A549 (cell line): Measurements from ENCODE around the gene FHIT. TPM values are rescaled to one million over a fixed set of nuclear protein-coding genes. Genes with fewer than 3 reads are reported as not detected.

Experiments
- ATAC-seq, 2 experiments: fragments of 200-7000 bp in 1 of 2; fragments of >200 bp in 1 of 2; cut with Nextera tagmentation in 1 of 2; cut with Tn5 transposase in 1 of 2; 3 replicates each; pipeline versions ENCODE4 v1.8.0 to v1.9.1; 2018 to 2020; ENCODE audit warnings: mild to moderate bottlenecking in 1 of 2, moderate library complexity in 1 of 2
- CTCF ChIA-PET: fragments of 300-600 bp; sonication (Branson Sonifier 250); formaldehyde crosslinking; extraction: SDS; loops from one replicate; lab custom pipeline; 2021; ENCODE audit warnings: antibody characterized with exemption, inconsistent platforms; lab: Yijun Ruan, JAX
- POLR2A ChIA-PET: fragments of 350-600 bp; formaldehyde crosslinking; extraction: SDS; loops from one replicate; lab custom pipeline; 2021; ENCODE audit warnings: antibody characterized with exemption, inconsistent platforms; lab: Yijun Ruan, JAX
- DNase-seq, 2 experiments: peaks; one replicate each; pipeline versions ENCODE4 v3.0.0 to v3.0.0-alpha.2; 2011 to 2016; ENCODE audit warnings: low read depth in 1 of 2, low spot score in 1 of 2
- FAIRE-seq: peaks from 2 replicates; lab custom pipeline; 2011; peaks lifted over from hg19 to GRCh38; lab: Jason Lieb, UNC
- H3K27ac ChIP-seq, 2 experiments: fragments of >200 bp; sonication (Bioruptor Twin); formaldehyde crosslinking; 3 replicates each; pipeline ENCODE4 v1.5.1; 2016 to 2017
- H3K4me1 ChIP-seq: fragments of >200 bp; sonication (Bioruptor Twin); formaldehyde crosslinking; 3 replicates; pipeline ENCODE4 v1.6.1; 2016
- H3K4me2 ChIP-seq: fragments of >200 bp; sonication (Bioruptor Twin); formaldehyde crosslinking; 3 replicates; pipeline ENCODE4 v1.6.1; 2016
- H3K4me3 ChIP-seq: fragments of >200 bp; sonication (Bioruptor Twin); formaldehyde crosslinking; 3 replicates; pipeline ENCODE4 v1.5.1; 2016
- H3K9me3 ChIP-seq: fragments of >200 bp; sonication (Bioruptor Twin); formaldehyde crosslinking; 3 replicates; pipeline ENCODE4 v1.6.1; 2016
- CBX2 ChIP-seq: fragments of 200-600 bp; sonication (generic); IDR thresholded peaks from 2 replicates; pipeline ENCODE4 v1.6.1; 2016; ENCODE audit warnings: low read depth, mild to moderate bottlenecking, borderline replicate concordance
- CHD2 ChIP-seq: fragments of 150-350 bp; IDR thresholded peaks from 2 replicates; pipeline ENCODE4 v1.6.1; 2014; ENCODE audit warnings: low read length; ENCODE audit not compliant: partially characterized antibody
- CHD4 ChIP-seq: fragments of 200-600 bp; sonication (generic); IDR thresholded peaks from 2 replicates; pipeline ENCODE4 v1.6.1; 2016; ENCODE audit warnings: antibody characterized with exemption, mild to moderate bottlenecking, borderline replicate concordance
- EHMT2 ChIP-seq: fragments of 200-600 bp; sonication (generic); IDR thresholded peaks from 2 replicates; pipeline ENCODE4 v1.6.1; 2016; ENCODE audit warnings: antibody characterized with exemption, low read depth, mild to moderate bottlenecking, moderate library complexity
- ELK1 ChIP-seq: fragments of 150-350 bp; IDR thresholded peaks from 2 replicates; pipeline ENCODE4 v1.6.1; 2014; ENCODE audit warnings: low read depth, mild to moderate bottlenecking, low read length
- EP300 ChIP-seq, 2 experiments: fragments of >200 bp; sonication (Bioruptor Twin); formaldehyde crosslinking; IDR thresholded peaks; 2 replicates in 1 of 2; 3 replicates in 1 of 2; pipeline ENCODE4 v1.6.1; 2016 to 2017
- ESRRA ChIP-seq: fragments of 150-350 bp; IDR thresholded peaks from 2 replicates; pipeline ENCODE4 v1.6.1; 2014; ENCODE audit warnings: mild to moderate bottlenecking, low read length, borderline replicate concordance
- FOXS1 ChIP-seq: fragments of 250-450 bp; sonication (Bioruptor Pico); IDR thresholded peaks from 2 replicates; pipeline ENCODE4 v1.5.0; 2020; ENCODE audit warnings: mild to moderate bottlenecking, moderate library complexity
- HDAC2 ChIP-seq: fragments of 200-600 bp; sonication (generic); IDR thresholded peaks from 2 replicates; pipeline ENCODE4 v1.6.1; 2016
- HMGXB4 ChIP-seq: fragments of 250-450 bp; sonication (Bioruptor Pico); IDR thresholded peaks from 2 replicates; pipeline ENCODE4 v1.5.0; 2021; ENCODE audit warnings: mild to moderate bottlenecking, moderate library complexity, borderline replicate concordance
- MAZ ChIP-seq: fragments of 150-350 bp; IDR thresholded peaks from 2 replicates; pipeline ENCODE4 v1.6.1; 2014; ENCODE audit warnings: antibody characterized with exemption, low read depth, low read length, borderline replicate concordance
- MYC ChIP-seq: IDR thresholded peaks from 2 replicates; pipeline ENCODE4 v1.6.1; 2012; ENCODE audit warnings: mild to moderate bottlenecking, inconsistent platforms, low read length, improper control_type of control experiment, borderline replicate concordance
- NFE2L2 ChIP-seq: fragments of 150-350 bp; conservative IDR thresholded peaks from 2 replicates; pipeline ENCODE4 v1.6.1; 2014; ENCODE audit warnings: low read length
- NPAS2 ChIP-seq: fragments of 250-450 bp; sonication (Bioruptor Pico); IDR thresholded peaks from 2 replicates; pipeline ENCODE4 v1.8.0; 2022; ENCODE audit warnings: mild to moderate bottlenecking, moderate library complexity, borderline replicate concordance
- NR3C1 ChIP-seq: fragments of >200 bp; sonication (Bioruptor Twin); formaldehyde crosslinking; IDR thresholded peaks from 3 replicates; pipeline ENCODE4 v1.6.1; 2017
- PBX3 ChIP-seq: IDR thresholded peaks from 2 replicates; pipeline ENCODE4 v1.6.1; 2012
- POLR2A ChIP-seq: IDR thresholded peaks from 2 replicates; pipeline ENCODE4 v1.6.1; 2012; ENCODE audit warnings: mild to moderate bottlenecking, low read length
- RAD21 ChIP-seq, 2 experiments: fragments of >200 bp in 1 of 2; sonication (Bioruptor Twin) in 1 of 2; formaldehyde crosslinking in 1 of 2; IDR thresholded peaks in 1 of 2; conservative IDR thresholded peaks in 1 of 2; 2 replicates in 1 of 2; 3 replicates in 1 of 2; pipeline ENCODE4 v1.6.1; 2012 to 2018; ENCODE audit warnings: inconsistent platforms in 1 of 2
- ZC3H11A ChIP-seq: fragments of 450-650 bp; IDR thresholded peaks from 2 replicates; pipeline ENCODE4 v1.6.1; 2014; ENCODE audit warnings: antibody characterized with exemption, mild to moderate bottlenecking
- ZFP36 ChIP-seq: fragments of 450-650 bp; IDR thresholded peaks from 2 replicates; pipeline ENCODE4 v1.6.1; 2014; ENCODE audit warnings: borderline replicate concordance; ENCODE audit not compliant: partially characterized antibody
- WGBS: methylation state at CpG from one replicate; pipeline ENCODE4 v1.1.6; 2017; ENCODE audit errors: missing lambda C conversion rate; 5-methylcytosine and 5-hydroxymethylcytosine counted together
- polyA plus RNA-seq, 4 experiments: library from polyadenylated mRNA; depleted of rRNA in 3 of 4; stranded (reverse); fragments of >200 nt; fragmentation: RNase III in 1 of 4; extraction: RNeasy Plus Mini Kit Qiagen cat#74134 plus additional on column Dnase treatment in 1 of 4; gene quantifications; 2 replicates in 3 of 4; 3 replicates in 1 of 4; pipeline ENCODE4 v1.2.3, GENCODE V29; 2011 to 2017

Gene FHIT
- polyA plus RNA-seq, 2 of the 4 experiments (the other 2 are of a cell fraction) = 0.76 to 0.92 TPM

GRCh38 chr3:60553144-60553543 lies 698.1 kb downstream of the FHIT start:
- whole genome bisulfite sequencing = 92% methylated on average over 3 of the region's 3 CpGs
- POLR2A ChIA-PET = no interaction called here
- FAIRE-seq = no peak

GRCh38 chr3:60552581-60552980 lies 698.7 kb downstream of the FHIT start:
- ChIA-PET POLR2A (no interaction called here), CTCF (no interaction called here)
- no peak for TF ChIP-seq NFE2L2
- no peaks in the 10 kb centered on the region for H3K9me3 ChIP-seq
- no peaks in the 10 kb centered on the region for H3K4me1 ChIP-seq
- H3K4me3 ChIP-seq = no peak overlapping the region
- no peak for DNase-seq
- no peak for FAIRE-seq
- no peak overlapping the region for H3K4me2 ChIP-seq
- H3K27ac ChIP-seq = no peak overlapping the region
- 27% methylated on average over 2 of the region's 2 CpGs for WGBS
- no peak for ATAC-seq

More at GRCh38 chr3:60553144-60553543, 698.1 kb downstream of the FHIT start:
- no peak overlapping the region for H3K4me2 ChIP-seq
- ATAC-seq (no peak), DNase-seq (no peak)
- no peaks in the 10 kb centered on the region for H3K9me3 ChIP-seq
- no peak overlapping the region for H3K27ac ChIP-seq
- no peak overlapping the region for H3K4me3 ChIP-seq
- CTCF ChIA-PET = no interaction called here
- no peaks in the 10 kb centered on the region for H3K4me1 ChIP-seq
- no peak for TF ChIP-seq MAZ
- no peak for TF ChIP-seq POLR2A
- no peak for TF ChIP-seq EP300 (IDR thresholded peaks at IDR 0.05)
- TF ChIP-seq ZFP36 = no peak
- TF ChIP-seq HDAC2 = no peak
- no peak for TF ChIP-seq CHD4
- TF ChIP-seq ESRRA = no peak
- no peak for TF ChIP-seq ZC3H11A
- no peak for TF ChIP-seq MYC
- TF ChIP-seq HMGXB4 = no peak
- TF ChIP-seq RAD21 (conservative IDR thresholded peaks at IDR 0.05 in 1 of 2, IDR thresholded peaks at IDR 0.05 in 1 of 2) = no peak
- TF ChIP-seq PBX3 = no peak
- TF ChIP-seq CBX2 = no peak

- DNase-seq (no peak), ATAC-seq (no peak), FAIRE-seq (no peak)
- 62% methylated on average over 2 of the region's 5 CpGs for WGBS
- TF ChIP-seq NPAS2 (no peak), EHMT2 (no peak), ELK1 (no peak), CHD2 (no peak), NR3C1 (no peak), FOXS1 (CRISPR knock-in tag) (no peak)
- Histone ChIP-seq H3K4me3 (no peak overlapping the region), H3K4me2 (no peak overlapping the region), H3K27ac (no peak overlapping the region), H3K9me3 (no peaks in the 10 kb centered on the region), H3K4me1 (no peaks in the 10 kb centered on the region)
- POLR2A ChIA-PET = no interaction called here
- CTCF ChIA-PET = interaction anchor here (1.1 kb wide), 1 partner anchor 10 kb away, joined by 3 read pairs; no protein-coding TSS in a partner anchor
These were observed 699.6 kb downstream of the FHIT start for GRCh38 chr3:60551455-60552209.
